ENCODE data around the gene PDE7B.

Gene PDE7B

GRCh38 chr6:135910790-135911618, 59.5 kb downstream of the PDE7B start:
- DNase-seq: no peak
- intact Hi-C loops (cut with DNase I): no loop called here

- intact Hi-C loops (cut with DNase I): no loop called here
- DNase-seq: no peak
Measured at GRCh38 chr6:135913785-135914184, 62.3 kb downstream of the PDE7B start.

GRCh38 chr6:135919026-135919425, 67.5 kb downstream of the PDE7B start:
- no peak for DNase-seq
- intact Hi-C loops (cut with DNase I): no loop called here

- intact Hi-C loops (cut with DNase I): no loop called here
- DNase-seq: no peak
Measured at GRCh38 chr6:135920689-135921088, 69.2 kb downstream of the PDE7B start.

GRCh38 chr6:135921188-135921587, 69.7 kb downstream of the PDE7B start:
- no peak for DNase-seq
- intact Hi-C loops (cut with DNase I): no loop called here

GRCh38 chr6:135922174-135922573, 70.7 kb downstream of the PDE7B start:
- peak in 6 of 42 donors; percentile 12 to 51 (median 27) for DNase-seq

GRCh38 chr6:135922746-135923145, 71.2 kb downstream of the PDE7B start:
- intact Hi-C loops (cut with DNase I): no loop called here

More at GRCh38 chr6:135922174-135922573, 70.7 kb downstream of the PDE7B start:
- intact Hi-C loops (cut with DNase I): no loop called here

GRCh38 chr6:135932651-135933050, 81.2 kb downstream of the PDE7B start:
- no peak for DNase-seq

More at GRCh38 chr6:135922746-135923145, 71.2 kb downstream of the PDE7B start:
- DNase-seq: no peak

GRCh38 chr6:135935941-135936601, 84.6 kb downstream of the PDE7B start:
- DNase-seq: peak in 38 of 42 donors; percentile 10 to 72 (median 48)
- intact Hi-C loops (cut with DNase I): no loop called here

More at GRCh38 chr6:135932651-135933050, 81.2 kb downstream of the PDE7B start:
- intact Hi-C loops (cut with DNase I): no loop called here

GRCh38 chr6:135936606-135937005, 85.1 kb downstream of the PDE7B start:
- no peak for DNase-seq
- intact Hi-C loops (cut with DNase I): no loop called here

- intact Hi-C loops (cut with DNase I): no loop called here
- DNase-seq: no peak
Measured at GRCh38 chr6:135937106-135937505, 85.6 kb downstream of the PDE7B start.

GRCh38 chr6:135938576-135939207, 87.2 kb downstream of the PDE7B start:
- intact Hi-C loops (cut with DNase I): no loop called here
- DNase-seq: peak in 3 of 42 donors; percentile 20 to 48 (median 30)

- DNase-seq: peak in 4 of 42 donors; percentile 2 to 22 (median 16)
- intact Hi-C loops (cut with DNase I): no loop called here
Measured at GRCh38 chr6:135939208-135939591, 87.7 kb downstream of the PDE7B start.

GRCh38 chr6:135940616-135941167, 89.2 kb downstream of the PDE7B start:
- DNase-seq: no peak
- intact Hi-C loops (cut with DNase I): no loop called here

- intact Hi-C loops (cut with DNase I): no loop called here
- no peak for DNase-seq
Measured at GRCh38 chr6:135941275-135942025, 89.9 kb downstream of the PDE7B start.

GRCh38 chr6:135944120-135944519, 92.6 kb downstream of the PDE7B start:
- intact Hi-C loops (cut with DNase I): no loop called here
- DNase-seq: peak in 1 of 42 donors; percentile 18

- intact Hi-C loops (cut with DNase I): no loop called here
- DNase-seq: no peak
Measured at GRCh38 chr6:135946674-135947073, 95.2 kb downstream of the PDE7B start.

- DNase-seq: peak in 11 of 42 donors; percentile 10 to 63 (median 36)
- intact Hi-C loops (cut with DNase I): no loop called here
Measured at GRCh38 chr6:135950669-135951068, 99.2 kb downstream of the PDE7B start.

- intact Hi-C loops (cut with DNase I): no loop called here
- no peak for DNase-seq
Measured at GRCh38 chr6:135951169-135951568, 99.7 kb downstream of the PDE7B start.

Measured in head of caudate nucleus (tissue), 42 donors.